ENCODE data around the gene NHLRC3. TPM values are rescaled to one million over a fixed set of nuclear protein-coding genes. Genes with fewer than 3 reads are reported as not detected.
"Not testable (repeated sequence)": the region's sequence is repeated elsewhere in the genome, so short reads cannot be mapped to it uniquely, and the experiment has no call there.

Gene NHLRC3, protein sequence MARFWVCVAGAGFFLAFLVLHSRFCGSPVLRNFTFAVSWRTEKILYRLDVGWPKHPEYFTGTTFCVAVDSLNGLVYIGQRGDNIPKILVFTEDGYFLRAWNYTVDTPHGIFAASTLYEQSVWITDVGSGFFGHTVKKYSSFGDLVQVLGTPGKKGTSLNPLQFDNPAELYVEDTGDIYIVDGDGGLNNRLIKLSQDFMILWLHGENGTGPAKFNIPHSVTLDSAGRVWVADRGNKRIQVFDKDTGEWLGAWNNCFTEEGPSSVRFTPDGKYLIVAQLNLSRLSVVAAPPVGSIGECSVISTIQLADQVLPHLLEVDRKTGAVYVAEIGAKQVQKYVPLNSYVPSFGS
- 9.5 TPM for total RNA-seq
- long read RNA-seq, partial matches to known transcripts, result 1 of 6 reads
- long read RNA-seq, other reads (novel, unspliced or antisense), result 0 of 6 reads

DNA sequence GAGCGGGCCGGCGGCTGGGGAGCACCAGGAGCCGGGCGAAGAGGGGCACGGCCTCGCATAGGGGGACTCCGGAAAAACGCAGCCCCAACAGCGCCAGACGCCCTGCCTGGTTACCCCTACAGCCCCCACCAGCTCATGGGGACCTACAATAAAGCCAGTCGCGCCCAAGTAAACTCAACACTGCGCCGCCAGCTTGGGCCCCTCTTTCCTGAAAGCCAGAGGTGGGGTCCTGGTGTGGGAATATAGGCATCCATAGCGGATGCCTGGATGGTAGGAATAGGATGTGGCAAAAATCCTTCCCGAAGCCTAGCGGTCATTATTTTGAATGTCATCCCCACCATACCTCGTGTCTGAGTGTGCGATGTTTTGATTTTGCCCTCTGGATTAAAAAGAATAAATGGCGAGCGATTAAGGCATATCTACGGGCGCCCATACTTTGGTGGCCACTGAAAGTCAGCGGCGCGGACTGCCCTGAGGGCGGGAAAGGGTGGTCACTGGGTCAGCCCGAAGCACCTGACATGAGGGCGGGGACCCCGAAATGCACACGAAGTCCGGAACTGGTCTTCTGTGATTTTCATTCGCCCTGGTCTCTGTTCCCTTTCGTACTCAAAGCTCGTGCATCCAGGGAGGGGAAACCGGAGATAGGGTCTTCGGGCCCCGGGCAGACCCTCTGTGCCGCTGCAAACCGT lies at the start of gene NHLRC3, which contains the start of gene PROSER1:
NHLRC3 (plus strand) TSS at position 577 of the 689 bp plus-strand sequence. CDS start 184 bp downstream, outside the sequence.
PROSER1 (minus strand) TSS at position 210 of the 689 bp plus-strand sequence. CDS start 847 bp downstream, outside the sequence.
- intact Hi-C loops (cut with DNase I), result loop anchor here (10.0 kb wide), 1 partner anchor 1737 kb away; the partner anchor contains the start of gene MRPS31
- peak; percentile 94 for DNase-seq (ENCODE audit: missing footprints)
- peak; percentile 96 for ATAC-seq

DNA sequence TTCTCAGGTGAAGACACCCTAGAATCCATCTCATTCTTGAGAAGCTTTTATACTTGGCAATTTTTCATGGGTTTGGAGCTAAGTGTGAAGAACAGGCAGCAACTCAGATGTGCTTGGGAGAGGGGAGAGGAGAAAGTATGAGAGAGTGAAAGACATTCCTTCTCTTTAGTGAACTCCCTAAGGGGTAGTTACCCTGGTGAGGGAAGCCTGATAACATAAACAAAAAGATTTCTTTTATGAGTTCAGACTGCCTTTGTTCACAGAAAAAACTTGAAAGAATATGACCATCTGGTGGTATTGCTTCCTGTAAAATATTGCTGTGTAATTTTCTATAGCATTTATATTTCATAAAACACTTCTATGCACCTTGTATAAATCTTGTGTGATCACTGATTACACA lies 47.6 kb upstream of the NHLRC3 start, which contains the start of gene STOML3:
STOML3 (minus strand) TSS at position 139 of the 400 bp plus-strand sequence; CDS start at position 29, 110 bp downstream.
- ATAC-seq (no peak), DNase-seq (ENCODE audit: missing footprints) (no peak)
- intact Hi-C loops (cut with DNase I), result no loop called here

DNA sequence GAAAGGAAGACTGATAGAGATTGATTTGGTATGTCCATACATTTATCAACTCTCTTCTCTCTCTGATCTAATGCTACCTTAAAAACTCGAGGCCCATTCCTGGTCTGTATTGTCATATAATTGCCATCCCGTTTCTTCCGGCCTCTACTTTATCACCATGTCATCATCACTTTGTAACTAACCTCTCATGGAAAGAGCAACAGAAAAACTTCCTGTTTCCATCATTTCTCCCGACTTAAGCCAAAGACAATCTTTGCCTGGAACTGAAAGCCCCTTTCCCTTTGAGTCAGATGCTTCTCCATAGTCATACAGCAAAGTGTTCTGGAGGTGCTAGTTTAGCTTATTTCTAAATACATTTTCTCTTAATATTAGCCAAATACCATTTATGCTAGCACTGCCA lies 44.9 kb upstream of the NHLRC3 start:
- intact Hi-C loops (cut with DNase I), result no loop called here
- ATAC-seq (no peak), DNase-seq (ENCODE audit: missing footprints) (no peak)

DNA sequence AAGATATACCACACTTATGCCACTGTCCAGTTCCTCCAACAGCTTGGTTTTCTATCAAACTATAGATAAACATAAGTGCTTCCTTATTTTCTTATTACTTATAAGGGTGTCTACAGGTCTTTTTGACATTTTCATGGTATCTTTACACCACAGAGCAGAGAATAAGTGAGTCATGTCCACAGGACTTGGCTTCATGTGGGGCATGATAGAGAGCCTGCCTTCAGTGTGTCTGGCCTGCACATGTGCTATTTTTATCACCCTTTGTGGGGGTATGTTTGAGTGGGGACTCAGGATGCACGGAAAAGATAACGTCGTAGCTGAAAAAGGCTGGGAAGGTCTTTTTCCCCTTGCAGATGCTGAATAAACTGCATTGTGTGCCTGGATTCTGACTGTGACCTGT lies 39.5 kb upstream of the NHLRC3 start:
- intact Hi-C loops (cut with DNase I), result no loop called here
- DNase-seq (ENCODE audit: missing footprints) (no peak), ATAC-seq (no peak)

DNA sequence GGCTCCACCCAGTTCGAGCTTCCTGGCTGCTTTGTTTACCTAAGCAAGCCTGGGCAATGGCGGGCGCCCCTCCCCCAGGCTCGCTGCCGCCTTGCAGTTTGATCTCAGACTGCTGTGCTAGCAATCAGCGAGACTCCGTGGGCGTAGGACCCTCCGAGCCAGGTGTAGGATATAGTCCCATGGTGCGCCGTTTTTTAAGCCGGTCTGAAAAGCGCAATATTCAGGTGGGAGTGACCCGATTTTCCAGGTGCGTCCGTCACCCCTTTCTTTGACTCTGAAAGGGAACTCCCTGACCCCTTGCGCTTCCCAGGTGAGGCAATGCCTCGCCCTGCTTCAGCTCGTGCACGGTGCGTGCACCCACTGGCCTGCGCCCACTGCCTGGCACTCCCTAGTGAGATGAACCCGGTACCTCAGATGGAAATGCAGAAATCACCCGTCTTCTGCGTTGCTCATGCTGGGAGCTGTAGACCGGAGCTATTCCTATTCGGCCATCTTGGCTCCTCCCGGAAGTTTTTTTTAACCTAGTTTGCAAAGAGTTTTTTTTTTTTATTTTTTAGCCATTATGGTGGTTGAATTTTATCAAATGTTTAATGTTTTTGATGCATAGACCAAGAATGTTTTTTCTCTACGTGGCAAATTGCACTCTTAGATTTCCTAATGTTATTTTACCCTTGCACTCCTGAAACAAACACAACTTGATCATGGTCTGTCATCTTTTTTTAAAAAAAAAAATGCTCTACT lies 31.7 kb upstream of the NHLRC3 start:
- ATAC-seq; intact Hi-C loops (cut with DNase I): not testable (repeated sequence)

DNA sequence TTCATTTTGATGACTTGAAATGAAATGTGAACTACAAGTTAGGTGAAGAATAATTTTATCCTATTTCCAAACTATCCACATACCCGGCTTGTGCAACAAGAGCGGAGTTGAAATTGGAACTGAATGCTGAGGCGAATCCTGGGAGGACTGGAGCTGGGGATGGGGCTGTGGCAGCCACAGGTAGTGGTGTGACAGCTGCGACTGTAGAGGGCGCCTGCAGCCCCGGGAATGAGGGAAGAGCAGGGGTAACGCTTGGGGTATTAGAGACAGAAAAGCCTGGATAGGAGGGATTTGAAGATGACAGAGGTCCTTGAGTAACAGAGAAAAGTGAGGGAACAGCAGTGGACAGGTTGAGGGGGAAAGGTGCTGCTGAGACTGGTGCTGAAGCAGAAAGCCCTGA lies 25.6 kb upstream of the NHLRC3 start:
- DNase-seq (ENCODE audit: missing footprints) (no peak), ATAC-seq (no peak)
- intact Hi-C loops (cut with DNase I), result no loop called here

More for the DNA sequence above, 31.7 kb upstream of the NHLRC3 start:
- DNase-seq (ENCODE audit: missing footprints), result not testable (repeated sequence)

DNA sequence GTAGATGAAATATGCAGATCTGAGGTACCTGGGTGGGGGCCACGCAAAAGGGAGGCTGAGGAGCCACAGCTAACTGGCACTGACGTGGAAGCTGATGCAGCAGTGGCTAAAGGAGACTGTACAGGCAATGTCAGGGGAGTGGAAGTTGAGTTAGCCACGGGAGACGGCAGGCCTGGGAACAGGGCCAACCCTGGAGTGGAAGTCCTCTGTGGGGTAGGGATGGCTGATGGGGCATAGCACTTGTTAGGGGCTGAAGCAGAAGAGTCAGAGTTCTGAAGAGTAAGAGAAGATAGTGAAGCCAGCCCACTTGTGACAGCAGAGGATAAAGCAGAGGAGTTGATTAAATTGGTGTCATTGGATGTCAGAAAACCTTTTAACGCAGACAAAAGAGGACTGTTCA lies 24.8 kb upstream of the NHLRC3 start:
- intact Hi-C loops (cut with DNase I), result no loop called here
- DNase-seq (ENCODE audit: missing footprints) (no peak), ATAC-seq (no peak)

DNA sequence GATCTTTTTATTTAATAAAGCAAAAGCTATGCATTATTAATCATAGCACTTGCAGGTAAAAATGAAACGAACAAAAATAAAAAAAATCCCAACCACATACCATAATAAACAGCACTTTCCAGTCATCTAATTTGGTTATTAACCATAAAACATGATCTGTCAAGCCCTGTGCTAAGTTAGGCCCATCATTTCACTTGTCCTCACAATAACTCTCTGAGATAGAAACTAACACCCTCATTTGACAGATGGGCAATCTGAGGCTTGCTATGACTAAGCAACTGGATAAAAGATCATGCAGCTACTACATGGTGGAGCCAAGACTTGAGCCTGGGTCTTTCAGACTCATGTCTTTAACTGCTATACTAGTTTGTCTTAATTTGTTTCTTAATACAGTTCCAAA lies 22.2 kb upstream of the NHLRC3 start:
- intact Hi-C loops (cut with DNase I), result no loop called here
- DNase-seq (ENCODE audit: missing footprints) (no peak), ATAC-seq (no peak)

DNA sequence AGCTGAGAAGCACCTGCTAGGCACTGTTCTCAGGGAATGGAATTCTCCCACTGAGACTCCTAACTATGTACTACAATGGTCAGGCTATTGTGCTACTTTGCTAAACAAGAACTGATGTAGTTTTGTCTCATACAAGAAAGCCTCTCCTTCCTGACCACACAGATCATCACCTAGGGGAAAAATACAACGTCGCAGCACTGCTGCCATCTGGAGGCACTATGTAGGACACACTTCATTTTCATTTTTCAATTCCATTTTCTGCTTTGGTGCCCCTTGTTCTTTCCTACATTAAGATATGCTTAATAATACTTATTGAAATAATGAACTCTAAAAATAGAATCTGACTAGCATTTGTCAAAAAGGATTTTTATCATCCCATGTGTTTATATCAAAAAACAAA lies 21.5 kb upstream of the NHLRC3 start:
- DNase-seq (ENCODE audit: missing footprints), result no peak
- peak; percentile 20 for ATAC-seq
- intact Hi-C loops (cut with DNase I), result no loop called here

DNA sequence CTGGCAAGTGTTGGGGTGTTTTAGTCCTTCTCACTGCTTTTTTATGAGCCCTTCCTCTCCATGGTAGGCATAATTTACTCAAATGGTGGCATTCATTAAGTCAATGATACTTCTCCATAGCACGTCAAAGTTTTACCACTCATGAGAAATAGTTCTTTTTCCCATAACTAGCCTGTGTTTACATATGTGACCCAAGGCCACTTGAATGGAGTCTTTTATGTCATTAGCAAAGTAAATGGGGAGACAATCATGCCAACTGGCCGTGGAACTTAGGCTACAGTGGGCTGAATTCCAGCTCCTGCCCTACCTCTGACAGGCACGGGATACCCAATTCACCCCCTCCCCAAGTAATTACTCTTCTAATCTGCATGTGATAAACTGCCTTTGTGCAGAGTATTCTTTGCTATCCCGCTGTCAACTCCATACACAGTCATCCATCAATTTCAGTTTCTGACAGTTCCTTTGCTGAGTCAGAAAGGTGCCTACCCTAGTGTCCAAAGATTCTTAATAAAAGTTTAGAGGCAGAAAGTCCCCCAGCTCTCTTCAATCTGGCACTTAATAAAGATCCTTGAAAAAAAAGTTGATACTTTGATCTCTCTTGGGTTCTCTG lies 17.3 kb upstream of the NHLRC3 start:
- ATAC-seq (no peak), DNase-seq (ENCODE audit: missing footprints) (no peak)
- intact Hi-C loops (cut with DNase I), result no loop called here

DNA sequence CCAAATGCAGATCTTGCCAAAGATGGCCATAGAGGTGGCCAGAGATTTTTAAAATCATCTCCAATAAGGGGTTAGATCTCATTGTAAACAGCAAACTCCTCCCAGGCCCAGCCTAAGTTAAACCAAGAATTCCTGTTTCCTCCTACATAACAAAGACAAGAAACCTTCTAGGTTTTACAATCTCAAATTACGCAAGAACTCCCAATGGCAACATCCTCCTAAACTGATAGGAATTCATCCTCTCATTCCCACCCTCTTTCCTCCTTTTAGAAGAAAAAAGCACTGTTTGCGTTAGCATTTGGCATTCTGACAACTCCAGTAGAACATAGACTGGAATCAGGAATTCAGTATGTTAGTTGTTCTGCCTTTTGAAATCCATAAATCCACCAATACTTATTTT lies 14.9 kb upstream of the NHLRC3 start:
- intact Hi-C loops (cut with DNase I), result no loop called here
- DNase-seq (ENCODE audit: missing footprints), result no peak
- no peak for ATAC-seq

DNA sequence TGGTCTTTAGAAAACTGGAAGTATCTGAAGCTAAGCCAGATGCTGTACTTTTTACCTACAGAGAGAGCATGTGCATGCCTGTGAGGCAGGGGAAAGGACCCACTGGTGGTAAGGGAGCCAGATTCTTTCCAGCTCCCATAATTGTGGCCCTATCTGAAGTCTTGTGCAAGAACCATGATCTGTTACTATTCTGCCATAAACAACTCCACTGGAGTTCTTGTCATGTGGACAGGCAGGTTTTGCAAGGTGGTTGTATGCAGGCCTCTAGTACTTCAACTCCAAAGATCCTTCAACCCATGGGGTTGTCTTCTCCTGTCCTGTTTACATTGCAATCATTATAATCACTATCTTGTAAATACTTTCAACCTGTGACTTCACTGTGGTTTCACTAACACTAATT lies 14.5 kb upstream of the NHLRC3 start:
- DNase-seq (ENCODE audit: missing footprints) (no peak), ATAC-seq (no peak)
- intact Hi-C loops (cut with DNase I), result no loop called here

DNA sequence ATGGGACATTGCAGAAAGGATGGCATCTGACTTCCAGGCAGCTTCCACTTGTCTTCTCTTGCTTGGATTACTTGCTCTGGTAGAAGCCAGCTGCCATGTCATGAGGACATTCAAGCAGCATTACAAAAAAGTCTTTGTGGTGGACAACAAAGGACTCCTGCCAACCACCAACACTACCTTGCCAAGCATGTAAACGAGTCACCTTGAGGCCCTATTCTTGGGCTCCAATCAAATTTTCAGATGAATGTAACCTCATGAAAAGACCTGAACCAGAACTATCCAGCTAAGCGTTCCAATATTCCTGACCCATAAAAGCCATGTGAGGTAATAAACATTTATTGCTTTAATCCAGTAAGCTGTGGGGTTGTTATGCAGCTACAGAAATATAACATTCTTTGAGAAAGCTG lies 12.8 kb upstream of the NHLRC3 start:
- no peak for DNase-seq (ENCODE audit: missing footprints)
- intact Hi-C loops (cut with DNase I), result no loop called here
- ATAC-seq, result peak; percentile 20

DNA sequence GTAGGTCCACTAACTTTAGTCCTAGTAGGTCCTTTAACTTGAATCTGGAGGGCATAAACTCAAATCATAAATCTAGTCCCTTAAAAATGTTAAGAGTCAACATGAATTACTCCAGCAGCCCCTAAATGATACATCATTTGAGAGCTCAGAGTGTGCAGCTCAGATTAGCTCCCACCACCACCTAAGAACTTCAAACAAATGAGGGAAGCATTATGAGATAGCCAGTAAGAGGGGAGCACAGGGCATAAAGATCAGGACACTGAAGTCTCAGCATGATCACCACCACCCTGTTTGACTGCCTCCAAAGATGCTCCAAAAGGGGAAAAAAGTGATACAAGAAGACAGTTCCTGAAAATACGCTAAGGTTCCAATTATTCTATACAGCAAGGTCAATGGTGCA lies 6.1 kb upstream of the NHLRC3 start:
- ATAC-seq, result no peak
- intact Hi-C loops (cut with DNase I), result loop anchor here (10.0 kb wide), 1 partner anchor 1743 kb away; the partner anchor contains the start of gene MRPS31

DNA sequence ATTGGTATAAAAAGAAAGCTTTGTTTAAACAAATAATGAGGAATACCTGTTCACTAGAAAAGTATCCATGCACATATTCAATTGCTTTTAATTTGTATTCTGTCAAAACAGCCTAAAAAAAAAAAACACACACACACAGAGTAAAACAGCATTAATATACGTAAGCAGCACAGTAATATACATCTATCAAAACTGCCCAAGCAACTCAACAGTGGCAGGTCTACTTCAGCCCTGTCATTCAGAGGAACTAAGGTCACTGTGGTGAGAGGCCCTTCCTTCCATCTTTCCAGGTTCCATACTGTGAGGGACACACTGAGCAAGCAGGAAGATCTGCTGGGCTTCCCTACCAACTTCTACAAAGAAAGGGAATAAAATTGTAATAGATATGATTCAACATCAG lies 4.2 kb upstream of the NHLRC3 start:
- intact Hi-C loops (cut with DNase I), result loop anchor here (10.0 kb wide), 1 partner anchor 1741 kb away; the partner anchor contains the start of gene MRPS31
- ATAC-seq (no peak), DNase-seq (ENCODE audit: missing footprints) (no peak)

More for the DNA sequence above, 6.1 kb upstream of the NHLRC3 start:
- no peak for DNase-seq (ENCODE audit: missing footprints)

DNA sequence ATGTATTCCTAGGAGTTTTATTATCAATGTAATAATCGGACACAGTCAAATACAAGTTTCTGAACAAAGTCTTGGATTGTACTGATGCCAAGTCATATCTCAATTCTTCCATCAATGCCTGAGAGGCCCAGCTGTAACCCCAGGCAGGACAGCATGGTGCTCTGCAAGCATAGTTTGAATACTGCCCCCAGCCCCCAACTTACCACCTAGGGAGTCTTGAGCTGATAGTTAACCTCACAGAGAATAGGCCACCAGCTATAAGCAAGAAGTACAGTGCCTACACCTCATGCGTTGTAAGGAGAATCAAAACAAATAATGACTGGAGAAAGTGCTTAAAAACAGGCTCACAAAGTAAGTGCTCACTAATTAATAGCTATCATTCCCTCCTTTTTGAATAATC lies 3.1 kb upstream of the NHLRC3 start:
- DNase-seq (ENCODE audit: missing footprints), result no peak
- intact Hi-C loops (cut with DNase I), result loop anchor here (10.0 kb wide), 1 partner anchor 1740 kb away; the partner anchor contains the start of gene MRPS31
- no peak for ATAC-seq

DNA sequence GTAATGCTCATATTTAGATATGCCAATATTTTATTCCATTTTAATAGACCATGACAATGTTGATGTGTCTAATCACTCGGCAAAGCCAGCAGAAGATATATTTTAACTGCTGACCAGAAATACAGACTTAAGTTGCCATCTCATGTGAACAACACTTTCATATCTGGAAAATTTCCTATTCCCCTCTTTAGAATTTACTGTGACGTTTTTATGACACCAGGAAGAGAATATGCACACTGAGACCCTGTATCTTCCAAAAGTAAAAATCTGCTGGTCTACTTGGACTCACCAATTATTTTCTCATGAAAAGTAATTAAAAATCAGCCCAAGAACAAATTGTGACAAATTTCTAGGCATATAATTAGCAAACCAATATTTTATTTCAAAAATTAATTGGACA lies 2.5 kb upstream of the NHLRC3 start:
- intact Hi-C loops (cut with DNase I), result loop anchor here (10.0 kb wide), 1 partner anchor 1739 kb away; the partner anchor contains the start of gene MRPS31
- no peak for ATAC-seq
- DNase-seq (ENCODE audit: missing footprints), result no peak

DNA sequence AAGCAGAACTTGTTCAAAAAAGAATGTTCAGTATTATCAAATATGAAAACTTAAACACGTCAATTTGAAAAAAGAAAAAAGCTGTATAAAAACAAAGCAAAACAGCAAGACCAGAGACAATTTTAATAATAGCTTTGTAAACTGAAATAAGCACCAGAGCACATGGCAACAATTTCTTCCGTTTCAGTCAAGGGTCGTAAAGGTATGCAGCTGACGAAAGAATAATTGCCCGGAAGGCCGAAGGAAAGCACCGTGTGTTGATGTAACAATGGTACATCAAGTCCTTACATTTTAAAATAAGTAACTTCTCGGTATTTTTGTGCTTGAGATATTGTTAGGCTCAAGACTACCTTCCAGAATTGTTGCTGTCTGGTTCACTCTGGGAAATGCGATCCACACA lies 2.0 kb upstream of the NHLRC3 start:
- no peak for DNase-seq (ENCODE audit: missing footprints)
- ATAC-seq, result no peak
- intact Hi-C loops (cut with DNase I), result loop anchor here (10.0 kb wide), 1 partner anchor 1739 kb away; the partner anchor contains the start of gene MRPS31

All from Right ventricle myocardium inferior (tissue), 1 donor.